Left ventricle myocardium inferior (tissue), 1 donor: ENCODE measurements around the gene TMEM238L. TPM values are rescaled to one million over a fixed set of nuclear protein-coding genes. Genes with fewer than 3 reads are reported as not detected.

Source experiments
- DNase-seq: peaks from one replicate; pipeline ENCODE4 v3.0.0-alpha.2; 2020
- H3K27ac ChIP-seq: fragments of 200-600 bp; replicated peaks from 2 replicates; pipeline ENCODE4 v1.8.0; 2021
- H3K27me3 ChIP-seq: fragments of 200-600 bp; 2 replicates; pipeline ENCODE4 v1.8.0; 2021; ENCODE audit warnings: low read depth
- H3K36me3 ChIP-seq: fragments of 200-600 bp; 2 replicates; pipeline ENCODE4 v1.8.0; 2021
- H3K4me1 ChIP-seq: fragments of 200-600 bp; 2 replicates; pipeline ENCODE4 v1.8.0; 2021
- H3K4me3 ChIP-seq: fragments of 200-600 bp; 2 replicates; pipeline ENCODE4 v1.8.0; 2021; ENCODE audit warnings: mild to moderate bottlenecking, moderate library complexity
- H3K9me3 ChIP-seq: fragments of 200-600 bp; replicated peaks from 2 replicates; pipeline ENCODE4 v1.8.0; 2021
- intact Hi-C: fragments of 100-400 bp; cut with micrococcal nuclease; formaldehyde crosslinking; loops from one replicate; pipeline ENCODE4 v1.11.0; 2022
- total RNA-seq: library from RNA; stranded (reverse); fragmentation: NEBNext Ultra II Directional; extraction: Animal tissue kit (Norgen Biotek cat#: 25700); gene quantifications from one replicate; pipeline ENCODE4 v1.2.1, GENCODE V29; 2021
- TF ChIP-seq, protein P1 (sequence below): fragments of 200-600 bp; IDR thresholded peaks from 2 replicates; pipeline ENCODE4 v1.8.0; 2021; ENCODE audit warnings: antibody characterized with exemption, mild to moderate bottlenecking, borderline replicate concordance
- donor health status: DM: no; HTN: yes; CAD: no; lungs with severe emphysema.

TMEM238L gene
- total RNA-seq, 1 donor from 2014 or later, result not detected

DNA sequence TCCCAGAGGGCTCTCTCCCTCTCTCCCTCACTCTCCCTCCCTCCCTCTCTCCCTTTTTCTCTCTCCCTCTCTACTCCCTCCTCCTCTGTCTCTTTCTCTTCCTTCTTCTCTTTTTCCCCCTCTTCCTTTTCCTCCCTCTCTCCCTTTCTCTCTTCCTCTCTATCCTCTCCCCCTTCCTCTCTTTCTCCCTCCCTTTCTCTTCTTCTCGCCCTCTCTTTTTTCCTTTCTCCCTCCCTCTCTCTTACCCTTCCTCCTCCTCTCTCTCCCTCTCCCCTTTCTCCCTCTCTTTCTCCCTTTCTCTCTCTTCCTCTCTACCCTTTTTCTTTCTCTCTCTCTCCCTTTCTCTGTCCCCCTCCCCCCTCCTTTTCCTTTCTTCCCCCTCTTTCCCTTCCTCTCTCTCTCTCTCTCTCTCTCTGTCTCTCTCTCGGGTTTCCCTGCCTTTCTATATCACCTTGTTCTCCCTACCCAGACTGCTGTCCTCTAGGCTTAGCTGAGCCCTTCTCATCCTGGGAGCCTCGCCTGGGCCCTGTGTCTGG lies 48.2 kb downstream of the TMEM238L start:
- TF ChIP-seq, protein P1, sequence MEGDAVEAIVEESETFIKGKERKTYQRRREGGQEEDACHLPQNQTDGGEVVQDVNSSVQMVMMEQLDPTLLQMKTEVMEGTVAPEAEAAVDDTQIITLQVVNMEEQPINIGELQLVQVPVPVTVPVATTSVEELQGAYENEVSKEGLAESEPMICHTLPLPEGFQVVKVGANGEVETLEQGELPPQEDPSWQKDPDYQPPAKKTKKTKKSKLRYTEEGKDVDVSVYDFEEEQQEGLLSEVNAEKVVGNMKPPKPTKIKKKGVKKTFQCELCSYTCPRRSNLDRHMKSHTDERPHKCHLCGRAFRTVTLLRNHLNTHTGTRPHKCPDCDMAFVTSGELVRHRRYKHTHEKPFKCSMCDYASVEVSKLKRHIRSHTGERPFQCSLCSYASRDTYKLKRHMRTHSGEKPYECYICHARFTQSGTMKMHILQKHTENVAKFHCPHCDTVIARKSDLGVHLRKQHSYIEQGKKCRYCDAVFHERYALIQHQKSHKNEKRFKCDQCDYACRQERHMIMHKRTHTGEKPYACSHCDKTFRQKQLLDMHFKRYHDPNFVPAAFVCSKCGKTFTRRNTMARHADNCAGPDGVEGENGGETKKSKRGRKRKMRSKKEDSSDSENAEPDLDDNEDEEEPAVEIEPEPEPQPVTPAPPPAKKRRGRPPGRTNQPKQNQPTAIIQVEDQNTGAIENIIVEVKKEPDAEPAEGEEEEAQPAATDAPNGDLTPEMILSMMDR, result no peak
- no peak for DNase-seq
- H3K4me1 ChIP-seq, result no peaks in the 10 kb centered on the region
- H3K9me3 ChIP-seq, result no peaks in the 10 kb centered on the region
- intact Hi-C loops, result no loop called here
- no peak overlapping the region for H3K27ac ChIP-seq
- peaks cover 31% of the 10 kb centered on the region for H3K27me3 ChIP-seq
- no peak overlapping the region for H3K4me3 ChIP-seq
- H3K36me3 ChIP-seq, result no peaks in the 10 kb centered on the region

DNA sequence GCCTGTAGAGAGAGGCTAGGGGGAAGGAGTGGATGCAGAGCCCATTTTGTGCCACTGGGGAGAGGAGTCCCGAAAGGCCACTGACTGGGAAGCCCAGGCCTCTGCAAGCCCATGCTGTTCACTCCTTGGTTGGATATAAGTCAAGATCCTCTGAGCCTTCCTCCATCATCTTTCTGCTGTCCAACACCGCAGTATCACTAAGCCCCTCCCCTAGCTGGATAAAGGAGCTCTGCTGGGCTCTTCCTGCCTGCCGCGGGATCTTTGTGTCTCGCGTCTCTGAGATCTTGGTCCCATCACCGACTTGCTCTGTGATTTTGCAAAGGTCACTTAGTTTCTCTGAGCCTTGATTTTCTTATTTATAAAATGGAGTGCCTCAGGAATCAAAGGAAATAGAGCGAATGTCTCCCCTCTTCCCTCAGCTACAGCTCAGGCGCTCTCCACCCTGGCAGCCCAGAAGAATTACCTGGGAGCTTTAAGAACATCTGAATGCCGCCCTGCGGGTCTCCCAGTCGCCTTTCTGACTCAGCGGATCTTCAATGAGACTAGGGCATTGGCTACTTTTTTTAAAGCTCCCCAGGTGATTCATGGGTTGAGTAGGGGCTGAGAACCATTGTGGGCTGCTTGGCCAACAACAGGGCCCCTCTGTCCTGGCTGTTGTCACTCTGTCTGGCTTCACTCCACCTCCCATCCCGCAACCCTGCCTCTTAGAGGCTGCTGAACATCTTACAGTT lies 48.9 kb downstream of the TMEM238L start:
- Histone ChIP-seq H3K4me1 (no peaks in the 10 kb centered on the region), H3K4me3 (no peak overlapping the region), H3K9me3 (no peaks in the 10 kb centered on the region), H3K36me3 (no peaks in the 10 kb centered on the region), H3K27me3 (peaks cover 31% of the 10 kb centered on the region), H3K27ac (no peak overlapping the region)
- DNase-seq, result no peak
- TF ChIP-seq, protein P1, result no peak
- intact Hi-C loops, result no loop called here

DNA sequence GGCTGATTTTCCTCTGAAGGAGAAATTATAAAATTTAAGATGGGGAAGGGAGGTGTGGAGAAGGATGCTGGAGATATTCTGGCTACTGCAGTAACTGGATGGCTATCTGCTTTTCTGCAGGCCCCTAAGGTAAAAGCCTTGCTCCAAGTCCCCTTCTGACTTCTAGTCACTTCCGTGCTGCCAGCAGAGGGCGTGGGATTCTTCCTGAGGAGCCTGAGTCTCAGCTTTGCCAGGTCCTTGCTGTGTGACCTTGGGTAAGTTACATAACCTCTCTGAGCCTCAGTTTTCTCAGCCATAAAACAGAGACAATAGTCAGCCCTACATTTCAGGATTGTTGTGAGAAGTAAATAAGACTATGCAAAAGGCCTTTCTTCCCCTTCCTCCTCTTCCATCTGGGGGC lies 49.8 kb downstream of the TMEM238L start:
- H3K4me1 ChIP-seq, result no peaks in the 10 kb centered on the region
- H3K36me3 ChIP-seq, result no peaks in the 10 kb centered on the region
- no peak overlapping the region for H3K4me3 ChIP-seq
- intact Hi-C loops, result no loop called here
- TF ChIP-seq, protein P1, result peak; percentile 37
- H3K9me3 ChIP-seq, result no peaks in the 10 kb centered on the region
- peaks cover 31% of the 10 kb centered on the region for H3K27me3 ChIP-seq
- H3K27ac ChIP-seq, result no peak overlapping the region
- DNase-seq, result no peak

DNA sequence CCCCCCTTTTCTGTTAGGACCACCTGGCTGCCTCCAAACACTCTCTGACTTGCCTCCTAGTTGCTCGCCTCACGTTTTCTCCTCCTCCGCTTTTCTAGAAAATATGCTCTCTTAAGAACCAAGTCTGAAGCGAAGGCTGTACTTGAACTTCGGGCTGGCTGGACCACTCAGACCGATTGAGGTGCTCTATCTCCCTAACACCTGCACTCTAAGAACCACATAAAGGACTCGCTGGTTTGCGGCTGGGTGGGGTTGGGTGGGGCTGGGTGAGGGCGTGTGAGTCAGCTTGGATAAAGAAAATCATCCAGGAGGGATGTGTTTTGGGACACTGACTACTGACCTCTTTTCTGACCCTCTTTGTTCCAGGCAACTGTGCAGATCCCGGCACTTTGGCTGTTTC lies 51.2 kb downstream of the TMEM238L start:
- Histone ChIP-seq H3K9me3 (no peaks in the 10 kb centered on the region), H3K4me3 (no peak overlapping the region), H3K36me3 (no peaks in the 10 kb centered on the region), H3K27ac (no peak overlapping the region), H3K27me3 (peaks cover 28% of the 10 kb centered on the region), H3K4me1 (no peaks in the 10 kb centered on the region)
- TF ChIP-seq, protein P1, result no peak
- DNase-seq, result no peak
- intact Hi-C loops, result no loop called here

DNA sequence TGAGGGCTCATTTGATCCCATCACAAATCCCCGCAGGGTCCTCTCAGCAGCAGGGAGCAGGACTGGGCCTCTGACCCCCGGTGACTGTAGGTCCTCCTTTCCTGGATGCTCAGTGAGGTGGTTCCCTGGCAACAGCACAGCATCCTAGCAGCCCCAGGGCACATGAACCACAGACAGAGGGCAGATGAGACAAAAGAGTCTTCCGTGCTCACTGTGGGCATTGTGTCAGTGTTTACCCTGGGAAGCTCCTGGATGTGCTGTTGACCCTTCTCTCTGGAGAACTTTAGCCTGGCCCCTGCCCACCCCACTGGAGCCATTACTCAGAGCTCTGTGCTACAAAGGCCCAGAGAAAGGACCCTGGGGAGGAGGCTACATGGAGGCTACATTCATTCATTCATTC lies 52.3 kb downstream of the TMEM238L start:
- Histone ChIP-seq H3K4me1 (no peaks in the 10 kb centered on the region), H3K36me3 (no peaks in the 10 kb centered on the region), H3K4me3 (no peak overlapping the region), H3K27me3 (peaks cover 23% of the 10 kb centered on the region), H3K9me3 (no peaks in the 10 kb centered on the region), H3K27ac (no peak overlapping the region)
- intact Hi-C loops, result no loop called here
- DNase-seq, result no peak
- TF ChIP-seq, protein P1, result no peak
